GM10847 (cell line): ENCODE results near the gene MICU1.

Experiments
- POLR2A ChIP-seq: IDR thresholded peaks from 2 replicates; pipeline ENCODE4 v1.6.1; 2011; ENCODE audit not compliant: insufficient read length; ENCODE audit errors: extremely low read depth

The MICU1 gene

GRCh38 chr10:72642318-72642717 lies 16.4 kb upstream of the MICU1 start:
- TF ChIP-seq POLR2A, result no peak

GRCh38 chr10:72639441-72639873 lies 13.6 kb upstream of the MICU1 start:
- no peak for TF ChIP-seq POLR2A

DNA sequence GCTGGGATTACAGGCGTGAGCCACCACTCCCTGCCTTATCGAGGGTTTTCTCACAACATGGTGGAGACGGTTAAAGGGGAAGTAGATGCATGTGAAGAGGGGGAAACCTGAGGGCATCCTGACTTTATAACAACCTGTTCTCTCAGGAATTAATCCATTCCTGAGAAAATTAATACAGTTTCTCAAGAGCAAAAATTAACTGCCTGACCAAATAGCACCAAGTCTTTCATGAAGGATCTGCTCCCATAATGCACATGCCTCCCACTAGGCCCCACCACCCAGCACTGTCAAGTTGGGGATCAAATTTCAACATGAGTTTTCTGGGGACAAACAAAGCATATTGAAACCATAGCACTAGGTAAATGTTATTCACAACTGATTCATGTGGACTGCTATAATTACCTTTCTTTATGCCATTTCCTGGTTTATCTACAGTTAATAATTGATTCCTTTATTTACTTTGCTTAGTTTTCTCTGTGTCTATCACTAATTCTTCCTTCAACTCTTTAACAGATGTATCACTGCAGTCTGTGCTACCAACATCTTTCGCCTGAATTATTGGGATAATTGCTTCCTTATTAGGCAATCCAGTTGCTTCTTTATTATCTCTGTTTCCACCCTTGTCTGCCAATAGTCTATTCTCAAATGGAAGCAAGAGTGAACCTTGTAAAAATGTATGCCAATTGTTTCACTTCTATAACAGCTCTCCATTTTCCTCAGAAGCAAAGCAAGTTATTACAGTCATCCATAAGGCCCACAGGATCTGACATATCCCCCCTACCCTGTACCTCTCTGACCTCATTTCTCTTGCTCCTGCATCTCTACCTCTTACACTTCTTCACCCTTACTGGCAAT lies 12.9 kb upstream of the MICU1 start:
- no peak for TF ChIP-seq POLR2A

DNA sequence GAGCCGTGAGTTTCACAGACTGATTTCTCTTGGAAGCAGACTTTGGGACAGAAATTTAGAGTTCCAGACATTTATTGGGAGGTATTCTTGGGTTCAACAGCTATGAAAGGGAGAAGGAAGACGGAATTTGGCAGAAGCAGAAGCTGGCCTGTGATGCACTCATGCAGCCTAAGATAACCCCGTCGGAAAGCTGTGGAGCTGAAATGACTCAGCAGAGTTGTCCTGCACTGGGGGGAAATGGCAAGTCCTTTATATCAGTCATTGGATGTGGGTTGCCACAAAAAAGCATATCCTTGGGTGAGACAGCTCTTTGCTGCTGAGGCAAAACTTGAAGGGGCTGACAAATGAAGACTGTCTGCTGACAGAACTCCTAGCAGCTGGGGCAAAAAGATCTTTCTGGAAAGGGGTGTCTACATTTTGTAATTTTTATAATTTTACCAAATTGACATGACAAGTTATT lies 11.5 kb upstream of the MICU1 start:
- TF ChIP-seq POLR2A, result no peak

DNA sequence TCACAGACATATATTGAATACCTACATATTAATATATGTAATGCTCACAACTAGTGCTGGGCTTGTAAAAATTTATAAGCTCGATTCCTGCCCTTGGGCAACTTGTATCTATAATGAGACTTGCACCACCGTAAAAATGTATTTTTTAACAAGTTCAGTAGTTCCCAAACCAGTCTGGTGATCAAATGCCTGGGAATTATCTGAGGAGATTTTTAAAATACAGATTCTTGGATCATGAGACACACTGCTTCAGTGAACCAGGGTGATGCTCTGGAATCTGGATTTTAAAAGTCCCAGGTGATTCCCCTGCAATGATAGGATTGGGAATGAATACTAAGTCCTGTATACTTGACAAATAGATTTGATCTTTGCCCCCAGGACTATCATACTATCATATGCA lies 4.3 kb upstream of the MICU1 start:
- TF ChIP-seq POLR2A, result no peak

- TF ChIP-seq POLR2A, result no peak
Measured at GRCh38 chr10:72626444-72626754, 520 bp upstream of the MICU1 start.

DNA sequence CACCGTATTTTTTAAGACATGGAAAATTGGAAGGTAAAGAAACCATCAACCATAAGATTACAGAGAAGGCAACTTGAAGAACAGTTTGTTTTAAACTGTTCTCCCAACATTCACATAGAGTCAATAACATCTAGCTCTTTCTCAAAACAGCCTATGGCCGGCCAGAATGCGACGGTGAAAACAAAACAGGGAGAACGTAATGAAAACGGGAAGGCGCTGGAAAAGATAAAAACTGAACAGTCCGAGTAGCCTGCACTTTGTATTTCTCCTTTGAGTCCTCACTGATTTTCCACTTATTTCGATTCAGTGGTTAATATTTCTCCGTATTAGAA lies 637 bp downstream of the MICU1 start:
- TF ChIP-seq POLR2A, result no peak

- TF ChIP-seq POLR2A, result no peak
Measured at GRCh38 chr10:72622271-72622670, 3.6 kb downstream of the MICU1 start.

DNA sequence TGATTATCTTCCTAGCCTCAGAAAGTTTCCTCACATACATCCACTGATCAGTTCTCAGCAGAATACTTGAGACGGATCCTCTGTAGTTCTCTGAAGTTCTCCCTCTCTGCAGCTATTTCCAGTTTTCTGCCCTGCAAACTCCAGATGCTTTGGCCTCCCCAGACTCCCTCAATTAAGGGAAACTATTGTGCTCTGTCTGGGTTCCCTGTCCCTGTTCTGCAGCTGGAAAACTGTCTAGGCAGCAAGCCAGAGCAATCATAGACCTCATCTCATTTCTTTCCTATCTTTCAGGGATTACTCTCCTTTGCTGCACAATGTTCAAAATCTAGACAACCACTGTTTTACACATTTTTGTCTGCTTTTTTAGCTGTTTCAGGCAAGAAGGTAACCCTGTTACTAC lies 9.2 kb downstream of the MICU1 start:
- no peak for TF ChIP-seq POLR2A

DNA sequence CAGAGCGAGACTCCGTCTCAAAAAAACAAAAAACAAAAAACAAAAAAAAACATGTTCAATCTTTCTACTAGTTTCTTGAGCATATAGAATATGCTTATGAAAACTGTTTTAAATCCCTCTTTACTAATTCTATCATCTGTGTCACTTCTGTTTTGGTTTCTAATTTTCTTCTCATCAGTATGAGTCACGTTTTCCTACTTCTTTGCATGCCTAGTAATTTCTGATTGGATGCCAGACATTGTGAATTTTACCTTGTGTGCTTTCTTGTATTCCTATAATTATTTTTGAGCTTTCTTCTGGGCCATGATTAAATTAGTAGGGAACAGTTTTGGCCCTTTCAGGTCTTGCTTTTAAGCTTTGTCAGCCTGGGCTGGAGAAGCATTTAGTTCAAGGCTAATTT lies 9.9 kb downstream of the MICU1 start:
- TF ChIP-seq POLR2A, result no peak

DNA sequence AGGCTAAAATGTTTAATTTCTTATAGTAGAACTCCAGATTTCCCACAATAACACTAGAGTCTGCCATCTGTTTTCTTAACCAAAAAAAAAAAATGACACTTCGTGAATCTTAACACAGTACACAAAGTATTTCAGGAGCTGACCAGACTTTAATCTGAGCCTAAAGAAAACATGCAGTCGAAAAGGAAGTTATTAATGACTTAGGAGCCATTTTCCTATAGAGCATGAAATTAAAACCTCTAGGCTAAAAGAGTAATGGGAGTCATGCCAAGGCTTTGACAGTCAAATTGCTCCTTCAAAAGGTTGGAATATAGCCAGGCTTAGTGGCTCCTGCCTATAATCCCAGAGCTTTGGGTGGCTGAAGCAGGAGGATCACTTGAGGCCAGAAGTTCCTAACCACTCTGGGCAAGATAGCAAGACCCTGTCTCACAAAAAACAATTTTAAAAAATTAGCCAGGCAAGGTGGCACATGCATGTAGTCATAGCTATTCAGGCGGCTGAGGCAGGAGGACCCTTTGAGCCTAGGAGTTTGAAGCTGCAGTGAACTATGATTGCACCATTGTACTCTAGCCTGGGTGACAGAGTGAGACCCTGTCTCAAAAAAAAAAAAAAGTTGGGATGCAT lies 13.6 kb downstream of the MICU1 start:
- no peak for TF ChIP-seq POLR2A

GRCh38 chr10:72611783-72612182 lies 14.1 kb downstream of the MICU1 start:
- TF ChIP-seq POLR2A, result no peak

DNA sequence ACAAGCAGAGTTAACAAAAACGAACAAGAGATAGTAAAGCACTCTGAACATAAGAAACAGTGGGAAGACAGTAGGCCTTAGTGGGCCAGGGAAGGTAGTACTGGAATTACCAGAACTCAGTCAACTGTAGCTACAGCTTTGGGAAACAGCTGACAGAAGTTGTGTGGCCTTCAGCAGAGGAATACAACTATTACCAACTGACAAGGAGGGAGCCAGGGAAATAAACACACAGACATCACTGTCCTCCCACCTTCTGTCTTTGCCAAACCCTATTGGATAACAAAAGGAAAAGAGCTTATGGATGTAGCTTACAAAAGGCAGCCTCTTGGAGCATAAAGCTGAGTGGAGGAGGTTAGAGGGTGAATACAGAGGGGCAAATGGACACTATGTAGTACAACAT lies 15.4 kb downstream of the MICU1 start:
- TF ChIP-seq POLR2A, result no peak

DNA sequence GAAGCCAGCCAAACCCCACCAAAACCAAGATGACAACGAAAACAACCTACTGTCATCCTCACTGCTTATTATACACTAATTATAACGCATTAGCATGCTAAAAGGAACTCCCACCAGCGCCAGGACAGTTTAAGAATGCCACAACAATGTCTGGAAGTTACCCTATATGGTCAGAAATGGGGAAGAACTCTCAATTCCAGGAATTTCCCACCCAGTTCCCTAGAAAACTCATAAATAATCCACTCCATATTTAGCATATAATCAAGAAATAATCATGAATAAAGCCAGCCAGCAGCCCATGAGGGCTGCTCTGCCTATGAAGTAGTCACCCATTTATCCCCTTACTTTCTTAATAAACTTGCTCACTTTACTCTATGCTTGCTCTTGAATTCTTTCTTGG lies 20.8 kb downstream of the MICU1 start:
- no peak for TF ChIP-seq POLR2A

GRCh38 chr10:72601144-72601543 lies 24.7 kb downstream of the MICU1 start:
- TF ChIP-seq POLR2A, result no peak

DNA sequence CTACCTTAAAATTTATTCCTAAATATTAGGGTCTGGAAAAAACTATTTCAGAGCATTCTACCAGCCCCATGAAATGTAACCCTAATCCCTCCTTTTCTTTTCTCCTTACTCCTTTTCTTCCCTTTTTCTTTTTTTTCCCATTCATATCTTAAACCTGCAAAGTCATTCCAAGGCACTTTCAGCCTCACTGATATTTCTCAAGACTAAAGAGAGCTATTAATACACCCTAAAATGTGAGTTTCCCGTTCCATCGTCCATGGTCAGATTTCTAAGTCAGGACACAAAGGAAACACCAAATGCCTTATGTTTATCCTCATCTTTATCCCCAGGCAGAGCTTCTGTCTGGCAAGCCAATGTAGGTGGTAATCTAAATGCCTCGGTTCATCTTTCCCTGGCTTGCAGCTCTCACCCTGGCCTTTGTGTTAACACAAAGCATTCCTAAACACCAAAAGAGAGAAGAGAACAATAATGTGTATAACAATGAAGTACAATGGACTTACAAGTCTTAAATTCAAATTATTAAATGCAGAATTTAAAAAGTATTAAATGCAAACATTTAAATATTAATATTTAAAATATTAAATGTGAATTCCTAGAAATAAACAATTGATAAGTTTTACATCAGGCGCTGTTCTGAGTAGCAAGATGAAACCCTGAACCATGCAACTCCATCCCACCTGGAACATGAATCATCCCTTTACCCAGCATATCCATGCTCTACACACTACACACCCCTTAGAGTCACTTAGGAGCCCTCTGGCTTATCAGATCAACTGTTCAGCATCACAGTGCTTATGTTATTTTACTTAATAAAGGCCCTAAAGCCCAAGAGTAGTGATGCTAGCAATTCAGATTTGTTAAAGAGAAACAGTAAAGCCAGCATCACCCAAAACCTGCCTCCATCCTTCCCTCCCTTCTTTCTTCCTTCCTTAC lies 26.8 kb downstream of the MICU1 start:
- no peak for TF ChIP-seq POLR2A
